Measurements from ENCODE around the gene CDK17.

DNA sequence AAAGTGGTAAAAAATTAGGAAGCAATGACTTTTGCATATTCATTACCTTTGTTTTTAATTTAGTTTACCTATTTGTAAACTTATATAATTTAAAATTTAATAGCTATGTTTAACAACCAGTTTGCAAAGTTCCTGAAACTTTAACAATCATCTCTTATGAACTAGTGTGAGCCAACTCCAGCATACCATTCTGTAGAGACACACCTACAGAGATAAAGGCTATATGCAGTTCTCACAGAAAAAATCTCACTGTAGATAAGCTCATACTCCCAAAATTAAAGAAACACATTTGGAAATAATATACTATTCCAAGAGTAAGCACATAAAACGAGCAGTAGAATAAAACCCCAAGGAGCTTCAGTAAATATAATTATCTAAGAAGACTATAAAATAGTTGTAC, 77.5 kb downstream of the CDK17 start:
- TF ChIP-seq EP300 (IDR thresholded peaks at IDR 0.05; ENCODE audit: borderline replicate concordance), result no peak
- no peak for TF ChIP-seq NFIC (IDR thresholded peaks at IDR 0.05)
- TF ChIP-seq REST (IDR thresholded peaks at IDR 0.05; ENCODE audit: low read depth), result no peak
- no peak for TF ChIP-seq YY1 (IDR thresholded peaks at IDR 0.05; ENCODE audit: low read depth)
